HG02610 (cell line): Measurements from ENCODE around the gene C3orf52.

Experiments
- ATAC-seq: cut with Tn5 transposase; IDR thresholded peaks from one replicate; pipeline ENCODE4 v1.9.1; 2021; ENCODE audit warnings: mild to moderate bottlenecking, moderate library complexity; ENCODE audit not compliant: unreplicated experiment

Gene C3orf52

GRCh38 chr3:112134335-112135124 lies 48.3 kb downstream of the C3orf52 start:
- ATAC-seq = no peak

- no peak for ATAC-seq
Measured at GRCh38 chr3:112136046-112136445, 49.9 kb downstream of the C3orf52 start.

GRCh38 chr3:112136959-112137693 lies 50.9 kb downstream of the C3orf52 start:
- ATAC-seq = peak; percentile 17

- ATAC-seq = no peak
Measured at GRCh38 chr3:112137781-112138180, 51.6 kb downstream of the C3orf52 start.

GRCh38 chr3:112138219-112138969 lies 52.2 kb downstream of the C3orf52 start:
- no peak for ATAC-seq

- ATAC-seq = no peak
Measured at GRCh38 chr3:112140584-112140983, 54.4 kb downstream of the C3orf52 start.

- no peak for ATAC-seq
Measured at GRCh38 chr3:112141293-112141692, 55.1 kb downstream of the C3orf52 start.

GRCh38 chr3:112143251-112143650 lies 57.1 kb downstream of the C3orf52 start:
- ATAC-seq = peak; percentile 81

- no peak for ATAC-seq
Measured at GRCh38 chr3:112143689-112144088, 57.5 kb downstream of the C3orf52 start.

- ATAC-seq = no peak
Measured at GRCh38 chr3:112149136-112149535, 62.9 kb downstream of the C3orf52 start.

- peak; percentile 81 for ATAC-seq
Measured at GRCh38 chr3:112167758-112168157, 81.6 kb downstream of the C3orf52 start.
